Erythroblast (primary cell): ENCODE results near the gene HUNK.

ENCODE experiments used
- GATA1 ChIP-seq: IDR thresholded peaks from 2 replicates; pipeline ENCODE4 v1.6.1; 2011; ENCODE audit warnings: low read depth, mild to moderate bottlenecking, control low read depth, low read length, moderate library complexity
- POLR2A ChIP-seq: IDR thresholded peaks from 2 replicates; pipeline ENCODE4 v1.6.1; 2011; ENCODE audit warnings: mild to moderate bottlenecking, low read length

- no peak for TF ChIP-seq POLR2A
- TF ChIP-seq GATA1 = no peak
Measured at GRCh38 chr21:32034850-32035249, 162.0 kb downstream of the HUNK start.
